Lower leg skin (tissue), 3 donors: Measurements from ENCODE around the gene CAMKMT.

Experiments
- POLR2A ChIP-seq, 2 donors: fragments of 450-650 bp; IDR thresholded peaks; one replicate each; pipeline ENCODE4 v1.6.1; 2016 to 2017; ENCODE audit warnings: antibody characterized with exemption in 2 of 2, mild to moderate bottlenecking in 1 of 2, moderate library complexity in 1 of 2
- TF ChIP-seq, protein P1 (sequence below), 3 donors: fragments of 450-650 bp; IDR thresholded peaks; one replicate each; pipeline ENCODE4 v1.5.1; 2016; ENCODE audit warnings: antibody characterized with exemption in 3 of 3, mild to moderate bottlenecking in 3 of 3, moderate library complexity in 2 of 3

DNA sequence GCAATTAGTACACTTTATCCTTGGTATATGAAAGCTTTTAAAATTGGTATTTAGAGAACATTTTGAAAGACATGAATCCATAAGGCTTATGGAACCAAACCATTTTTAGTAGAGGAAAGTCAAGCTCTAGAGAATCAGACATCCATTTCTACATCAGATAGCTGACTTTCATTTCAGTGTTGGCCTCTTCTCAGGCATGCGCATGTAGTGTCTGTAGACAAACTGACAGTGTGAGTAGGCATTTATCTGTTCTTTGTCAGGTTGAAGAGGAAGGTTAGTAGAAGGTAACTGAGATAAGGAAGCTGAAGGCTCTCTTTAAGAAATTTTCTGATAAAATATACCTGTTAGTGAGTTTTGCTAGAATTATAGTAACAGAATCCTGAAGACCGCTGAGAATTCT lies 357.8 kb downstream of the CAMKMT start:
- TF ChIP-seq, protein P1, sequence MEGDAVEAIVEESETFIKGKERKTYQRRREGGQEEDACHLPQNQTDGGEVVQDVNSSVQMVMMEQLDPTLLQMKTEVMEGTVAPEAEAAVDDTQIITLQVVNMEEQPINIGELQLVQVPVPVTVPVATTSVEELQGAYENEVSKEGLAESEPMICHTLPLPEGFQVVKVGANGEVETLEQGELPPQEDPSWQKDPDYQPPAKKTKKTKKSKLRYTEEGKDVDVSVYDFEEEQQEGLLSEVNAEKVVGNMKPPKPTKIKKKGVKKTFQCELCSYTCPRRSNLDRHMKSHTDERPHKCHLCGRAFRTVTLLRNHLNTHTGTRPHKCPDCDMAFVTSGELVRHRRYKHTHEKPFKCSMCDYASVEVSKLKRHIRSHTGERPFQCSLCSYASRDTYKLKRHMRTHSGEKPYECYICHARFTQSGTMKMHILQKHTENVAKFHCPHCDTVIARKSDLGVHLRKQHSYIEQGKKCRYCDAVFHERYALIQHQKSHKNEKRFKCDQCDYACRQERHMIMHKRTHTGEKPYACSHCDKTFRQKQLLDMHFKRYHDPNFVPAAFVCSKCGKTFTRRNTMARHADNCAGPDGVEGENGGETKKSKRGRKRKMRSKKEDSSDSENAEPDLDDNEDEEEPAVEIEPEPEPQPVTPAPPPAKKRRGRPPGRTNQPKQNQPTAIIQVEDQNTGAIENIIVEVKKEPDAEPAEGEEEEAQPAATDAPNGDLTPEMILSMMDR (IDR thresholded peaks at IDR 0.05), result no peak
- TF ChIP-seq POLR2A (IDR thresholded peaks at IDR 0.05), result no peak
